Measurements from ENCODE around the gene ACOXL.
A peak's percentile ranks its signal among the peaks of the same experiment; 100 is the strongest.

The ACOXL gene

GRCh38 chr2:111149882-111150455 is 417.6 kb downstream of the ACOXL start:
- no peaks in the 10 kb centered on the region for H3K27me3 ChIP-seq (ENCODE audit: control insufficient read depth, insufficient read depth, low read length)
- peak overlapping the region; percentile 24 for H3K4me2 ChIP-seq (ENCODE audit: low read length)
- no peaks in the 10 kb centered on the region for H3K9me3 ChIP-seq (ENCODE audit: control insufficient read depth, low read length)
- TF ChIP-seq CTCF (IDR thresholded peaks at IDR 0.05), result no peak
- H3K79me2 ChIP-seq, result peaks cover 27% of the 10 kb centered on the region
- H2AFZ ChIP-seq, result no peak overlapping the region
- H3K9ac ChIP-seq, result no peak overlapping the region
- H3K4me1 ChIP-seq, result peaks cover 7% of the 10 kb centered on the region
- no peaks in the 10 kb centered on the region for H3K36me3 ChIP-seq (ENCODE audit: control insufficient read depth, insufficient read depth, low read length)
- H3K4me3 ChIP-seq (ENCODE audit: low read depth, low read length), result peak overlapping the region; percentile 15
- H3K27ac ChIP-seq, result no peak overlapping the region

- Histone ChIP-seq H3K36me3 (ENCODE audit: control insufficient read depth, insufficient read depth, low read length) (no peaks in the 10 kb centered on the region), H3K9ac (no peak overlapping the region), H3K79me2 (peaks cover 31% of the 10 kb centered on the region), H3K4me2 (ENCODE audit: low read length) (no peak overlapping the region), H3K9me3 (ENCODE audit: control insufficient read depth, low read length) (no peaks in the 10 kb centered on the region), H3K4me3 (ENCODE audit: low read depth, low read length) (no peak overlapping the region), H3K4me1 (peaks cover 4% of the 10 kb centered on the region), H3K27ac (no peak overlapping the region), H3K27me3 (ENCODE audit: control insufficient read depth, insufficient read depth, low read length) (no peaks in the 10 kb centered on the region), H2AFZ (no peak overlapping the region)
- TF ChIP-seq CTCF (IDR thresholded peaks at IDR 0.05), result no peak
Observed at GRCh38 chr2:111154758-111155157, 422.4 kb downstream of the ACOXL start.

- Histone ChIP-seq H2AFZ (no peak overlapping the region), H3K79me2 (peaks cover 29% of the 10 kb centered on the region), H3K36me3 (ENCODE audit: control insufficient read depth, insufficient read depth, low read length) (no peaks in the 10 kb centered on the region), H3K4me3 (ENCODE audit: low read depth, low read length) (no peak overlapping the region), H3K9ac (no peak overlapping the region), H3K4me2 (ENCODE audit: low read length) (no peak overlapping the region), H3K27ac (no peak overlapping the region), H3K4me1 (peaks cover 4% of the 10 kb centered on the region), H3K27me3 (ENCODE audit: control insufficient read depth, insufficient read depth, low read length) (no peaks in the 10 kb centered on the region), H3K9me3 (ENCODE audit: control insufficient read depth, low read length) (no peaks in the 10 kb centered on the region)
- TF ChIP-seq CTCF (IDR thresholded peaks at IDR 0.05), result no peak
Observed at GRCh38 chr2:111155610-111156009, 423.2 kb downstream of the ACOXL start.

- Histone ChIP-seq H3K27me3 (ENCODE audit: control insufficient read depth, insufficient read depth, low read length) (no peaks in the 10 kb centered on the region), H3K9me3 (ENCODE audit: control insufficient read depth, low read length) (no peaks in the 10 kb centered on the region), H3K27ac (no peak overlapping the region), H3K4me2 (ENCODE audit: low read length) (no peak overlapping the region), H2AFZ (no peak overlapping the region), H3K36me3 (ENCODE audit: control insufficient read depth, insufficient read depth, low read length) (no peaks in the 10 kb centered on the region), H3K9ac (no peak overlapping the region), H3K4me3 (ENCODE audit: low read depth, low read length) (no peak overlapping the region), H3K4me1 (peaks cover 8% of the 10 kb centered on the region), H3K79me2 (peaks cover 29% of the 10 kb centered on the region)
- no peak for TF ChIP-seq CTCF (IDR thresholded peaks at IDR 0.05)
Observed at GRCh38 chr2:111156529-111156928, 424.2 kb downstream of the ACOXL start.

- TF ChIP-seq CTCF (IDR thresholded peaks at IDR 0.05), result no peak
- Histone ChIP-seq H3K9me3 (ENCODE audit: control insufficient read depth, low read length) (no peaks in the 10 kb centered on the region), H3K4me3 (ENCODE audit: low read depth, low read length) (no peak overlapping the region), H3K4me2 (ENCODE audit: low read length) (no peak overlapping the region), H2AFZ (no peak overlapping the region), H3K9ac (no peak overlapping the region), H3K27me3 (ENCODE audit: control insufficient read depth, insufficient read depth, low read length) (no peaks in the 10 kb centered on the region), H3K36me3 (ENCODE audit: control insufficient read depth, insufficient read depth, low read length) (no peaks in the 10 kb centered on the region), H3K27ac (no peak overlapping the region), H3K4me1 (peaks cover 10% of the 10 kb centered on the region), H3K79me2 (peaks cover 22% of the 10 kb centered on the region)
Observed at GRCh38 chr2:111157071-111157661, 424.8 kb downstream of the ACOXL start.
